GM21576 (cell line): Measurements from ENCODE around the gene PRDM16.

Source experiments
- ATAC-seq: cut with Tn5 transposase; IDR thresholded peaks from one replicate; pipeline ENCODE4 v1.9.1; 2021; ENCODE audit warnings: mild to moderate bottlenecking, moderate library complexity; ENCODE audit not compliant: unreplicated experiment

The PRDM16 gene

DNA sequence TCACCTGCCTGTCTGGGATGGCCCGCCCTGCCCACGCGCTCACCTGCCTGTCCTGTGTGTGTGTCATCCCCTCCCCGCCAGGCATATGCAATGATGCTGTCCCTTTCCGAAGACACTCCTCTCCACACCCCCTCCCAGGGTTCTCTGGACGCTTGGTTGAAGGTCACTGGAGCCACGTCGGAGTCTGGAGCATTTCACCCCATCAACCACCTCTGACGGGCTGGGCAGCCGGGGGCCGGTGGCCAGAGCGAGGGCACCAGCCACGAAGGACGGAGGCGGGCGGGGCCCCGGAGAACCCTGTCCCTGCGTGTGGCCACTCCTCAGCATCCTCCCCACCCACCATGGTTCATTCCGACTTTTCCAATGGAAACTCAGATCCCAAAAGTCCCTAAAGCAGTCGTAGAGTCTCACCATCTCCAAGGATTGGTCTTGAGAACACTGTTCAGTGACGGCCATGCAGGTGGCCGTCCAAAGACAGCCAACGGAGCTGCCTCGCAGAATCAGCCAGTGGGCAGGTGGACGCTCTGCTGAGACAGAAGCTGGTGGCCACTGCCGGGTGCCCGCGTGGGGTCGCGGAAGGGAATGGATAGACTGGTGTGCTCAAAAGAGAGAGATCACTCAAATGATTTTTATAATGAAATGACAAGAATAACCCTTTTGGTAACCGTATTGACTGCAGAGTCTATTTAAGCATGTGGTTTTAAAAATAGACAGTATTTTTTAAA lies 364.8 kb downstream of the PRDM16 start:
- ATAC-seq, result no peak

DNA sequence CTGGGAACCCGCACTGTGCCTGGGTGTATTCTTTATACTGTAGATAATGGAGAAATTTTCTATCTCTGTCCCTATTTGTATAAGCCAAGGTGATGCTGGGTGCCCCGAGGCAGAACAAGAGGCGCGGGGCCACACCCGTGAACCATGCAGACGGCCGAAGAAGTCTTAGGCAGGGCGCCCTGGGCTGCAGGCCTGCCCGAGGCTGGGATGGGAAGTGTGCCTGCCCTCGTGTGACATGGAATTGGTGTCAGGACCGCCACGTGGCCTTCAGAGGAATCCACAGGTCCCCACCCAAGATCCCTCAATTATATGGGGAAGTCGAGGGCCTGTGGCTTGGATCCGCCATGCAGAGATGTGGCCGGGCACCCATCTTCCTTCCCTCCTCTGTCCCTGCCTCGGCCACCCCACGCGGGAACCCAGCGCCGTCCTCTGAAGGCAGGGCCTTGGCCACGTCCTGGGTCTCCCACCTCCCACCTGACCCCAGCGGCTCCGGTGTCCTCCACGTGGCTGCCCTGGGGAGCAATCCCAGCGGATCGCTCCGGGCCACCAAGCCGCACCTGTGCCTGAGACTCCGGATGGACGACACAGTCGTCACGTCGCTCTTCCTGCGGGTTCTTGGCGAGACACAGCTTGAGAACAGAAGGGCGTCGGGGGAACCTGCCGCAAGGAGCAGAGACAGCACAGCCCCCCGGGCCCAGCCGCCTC lies 365.6 kb downstream of the PRDM16 start:
- ATAC-seq, result no peak

DNA sequence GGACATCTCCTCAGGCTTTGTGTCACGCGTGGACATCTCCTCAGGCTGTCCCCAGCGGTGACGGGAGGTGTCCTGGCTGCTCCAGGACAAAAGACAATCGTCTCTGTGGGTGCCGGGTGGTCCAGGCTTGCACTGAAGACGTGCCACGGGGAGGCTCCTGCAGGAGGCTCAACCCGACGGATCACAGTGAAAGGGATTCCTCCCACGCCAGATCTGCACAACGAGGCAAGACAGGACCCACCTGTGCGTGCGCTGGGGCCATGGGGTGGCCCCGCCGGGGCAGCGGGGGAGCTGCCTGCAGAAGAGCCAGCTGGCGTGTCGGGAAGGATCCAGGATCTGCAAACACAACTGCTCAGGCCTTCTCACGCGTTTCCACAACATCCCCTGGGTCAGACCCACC lies 366.7 kb downstream of the PRDM16 start:
- ATAC-seq, result no peak

DNA sequence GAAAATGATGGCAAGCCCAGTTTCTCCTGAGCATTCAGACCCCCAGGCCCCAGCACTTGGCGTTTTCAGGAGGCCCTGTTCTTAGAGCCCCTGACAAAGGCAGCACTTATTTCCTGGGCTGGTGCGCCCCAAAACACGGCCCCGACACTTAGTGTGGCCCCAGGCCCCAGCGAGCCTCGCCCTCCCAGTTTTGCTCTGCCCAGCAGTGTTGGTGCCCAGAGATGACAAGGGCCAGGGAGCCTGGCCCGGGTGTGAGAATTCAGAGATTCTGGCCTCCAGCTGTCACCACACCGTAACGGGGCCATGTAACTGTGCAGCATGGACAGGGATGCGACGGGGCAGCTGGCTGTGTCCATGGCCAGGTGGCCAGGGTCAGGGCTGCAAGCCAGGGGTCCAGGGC lies 367.4 kb downstream of the PRDM16 start:
- no peak for ATAC-seq

DNA sequence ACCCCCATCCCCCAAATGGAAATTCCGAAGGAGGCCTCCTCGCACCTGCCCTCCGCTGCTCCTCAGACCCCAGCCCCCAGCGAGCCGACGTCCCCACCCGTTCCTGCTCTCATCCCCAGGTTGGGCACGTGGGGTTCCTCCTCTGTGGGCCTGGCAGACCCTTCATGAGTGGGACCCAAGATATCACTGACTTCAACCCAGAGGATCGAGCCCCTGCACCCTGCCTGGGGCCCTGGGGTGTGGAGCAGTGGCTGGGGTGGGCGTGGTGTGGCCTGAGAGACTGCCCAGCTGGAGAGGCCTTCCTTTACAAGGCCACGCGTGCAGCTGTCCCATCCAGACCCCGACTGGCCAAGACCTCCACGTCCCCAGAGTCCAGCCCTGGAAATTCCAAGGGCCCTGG lies 367.9 kb downstream of the PRDM16 start:
- ATAC-seq, result no peak

DNA sequence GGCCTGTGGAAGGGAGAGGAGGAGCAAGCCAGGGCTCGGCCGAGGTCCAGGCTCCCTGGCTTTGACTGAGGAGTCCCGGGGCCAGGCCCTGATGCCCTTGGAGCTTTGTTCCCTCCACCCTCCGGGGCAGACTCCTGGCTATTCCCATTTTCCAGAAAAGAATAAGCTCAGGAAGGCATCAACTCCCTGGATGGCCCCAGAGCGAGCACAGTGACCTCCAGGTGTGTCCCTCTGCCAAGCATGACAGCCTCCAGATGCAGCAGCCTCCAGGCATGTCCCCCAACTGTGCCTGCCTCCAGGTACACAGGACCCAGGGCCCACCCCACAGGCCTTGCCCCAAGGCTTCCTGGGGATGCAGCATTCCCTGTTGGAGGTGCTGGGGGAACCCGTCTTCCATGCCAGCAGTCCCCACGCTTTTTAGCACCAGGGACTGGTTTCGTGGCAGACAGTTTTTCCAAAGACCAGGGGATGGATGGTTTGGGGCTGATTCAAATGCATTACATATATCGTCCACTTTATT lies 369.7 kb downstream of the PRDM16 start:
- ATAC-seq, result no peak

DNA sequence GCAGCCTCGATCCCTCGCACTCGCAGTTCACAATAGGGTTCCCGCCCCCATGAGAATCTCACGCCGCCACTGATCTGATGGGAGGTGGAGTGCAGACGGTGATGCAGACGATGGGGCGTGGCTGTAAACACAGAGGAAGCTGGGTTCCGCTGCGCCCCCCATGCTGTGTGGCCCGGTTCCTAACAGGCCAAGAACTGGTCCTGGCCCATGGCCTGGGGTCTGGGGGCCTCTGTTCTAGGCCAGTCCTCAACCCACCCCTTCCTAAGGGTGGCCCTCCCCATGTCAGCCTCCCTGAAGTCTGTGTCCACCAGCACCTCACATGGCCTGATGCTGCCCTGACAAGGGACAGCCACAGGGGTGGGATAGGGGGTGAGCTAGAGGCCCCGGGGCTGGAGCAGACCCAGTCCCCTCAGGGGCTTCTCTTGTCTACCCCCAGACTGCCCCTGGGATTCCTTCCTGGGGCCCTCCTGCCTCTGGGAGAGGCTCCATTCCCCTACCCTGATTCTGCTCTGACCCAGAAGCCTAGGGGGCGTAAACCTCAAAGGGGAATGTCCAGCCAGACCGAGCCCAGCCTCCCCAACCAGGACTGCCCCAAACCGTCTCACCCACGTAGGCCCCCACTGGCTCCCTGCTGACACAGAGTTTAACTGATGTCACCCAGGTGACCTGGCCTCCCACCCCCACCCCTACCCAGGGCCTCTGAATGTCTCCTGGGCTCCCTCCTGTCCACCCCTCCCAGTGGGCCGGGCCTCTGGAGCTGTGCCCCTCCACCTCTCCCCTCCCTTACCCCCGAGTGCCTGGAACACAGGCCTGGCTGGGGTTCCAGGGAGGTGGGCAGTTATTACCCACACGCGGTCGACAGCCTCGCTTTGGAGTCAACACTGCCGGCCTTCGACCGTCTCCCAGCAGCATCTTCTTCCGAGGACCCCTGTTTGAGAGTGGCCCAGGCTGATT lies 370.6 kb downstream of the PRDM16 start:
- ATAC-seq, result no peak

DNA sequence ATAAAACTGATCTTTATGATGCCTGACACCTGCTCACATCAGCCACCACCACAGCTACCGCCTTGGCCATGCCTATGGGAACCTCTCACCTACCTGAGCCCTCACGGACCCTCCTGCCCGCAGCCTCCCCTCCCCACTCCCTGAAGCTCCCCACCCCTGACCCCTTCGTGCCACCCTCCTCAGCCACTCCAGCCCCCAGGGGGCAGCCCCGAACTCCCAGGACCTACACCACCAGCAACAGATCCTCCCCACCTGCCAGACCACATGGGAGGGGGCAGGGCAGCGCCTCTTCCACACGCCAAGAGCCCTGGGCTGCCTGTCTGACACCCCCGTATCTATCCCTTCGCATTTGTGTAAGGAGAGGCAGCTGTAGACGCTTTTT lies 371.3 kb downstream of the PRDM16 start:
- ATAC-seq, result no peak

DNA sequence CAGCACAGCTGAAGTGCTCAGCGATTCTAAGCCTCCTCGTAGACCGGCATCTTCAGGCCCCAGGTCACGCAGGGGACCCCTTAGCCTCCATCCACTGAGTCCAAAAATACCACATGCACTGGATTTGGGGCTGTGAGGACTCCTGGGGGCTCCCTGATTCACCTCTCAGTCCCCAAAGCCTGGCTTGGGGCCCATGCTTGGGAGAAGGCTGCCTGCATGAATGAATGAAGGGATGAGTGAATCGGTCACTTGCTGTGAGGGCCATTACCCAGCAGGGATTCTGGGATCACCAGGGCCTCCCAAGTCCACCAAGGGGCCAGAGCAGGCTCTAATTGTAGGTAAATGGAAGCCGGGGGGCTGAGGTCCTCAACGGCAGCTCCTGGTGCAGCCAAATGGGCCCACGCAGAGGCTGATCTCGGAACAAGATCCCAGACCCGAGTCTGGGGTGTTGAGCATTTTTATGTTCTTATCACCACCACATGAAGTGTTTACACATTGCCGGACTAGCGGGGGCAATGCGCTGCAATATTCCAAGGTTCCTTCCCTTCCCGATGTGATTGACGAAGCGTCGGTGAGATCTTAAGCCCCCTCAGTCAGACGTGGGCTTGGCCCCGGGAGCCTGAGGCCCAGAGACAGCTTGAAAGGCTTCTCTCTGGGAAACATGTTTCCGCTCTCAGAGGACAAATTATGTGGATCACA lies 371.9 kb downstream of the PRDM16 start:
- ATAC-seq, result no peak

DNA sequence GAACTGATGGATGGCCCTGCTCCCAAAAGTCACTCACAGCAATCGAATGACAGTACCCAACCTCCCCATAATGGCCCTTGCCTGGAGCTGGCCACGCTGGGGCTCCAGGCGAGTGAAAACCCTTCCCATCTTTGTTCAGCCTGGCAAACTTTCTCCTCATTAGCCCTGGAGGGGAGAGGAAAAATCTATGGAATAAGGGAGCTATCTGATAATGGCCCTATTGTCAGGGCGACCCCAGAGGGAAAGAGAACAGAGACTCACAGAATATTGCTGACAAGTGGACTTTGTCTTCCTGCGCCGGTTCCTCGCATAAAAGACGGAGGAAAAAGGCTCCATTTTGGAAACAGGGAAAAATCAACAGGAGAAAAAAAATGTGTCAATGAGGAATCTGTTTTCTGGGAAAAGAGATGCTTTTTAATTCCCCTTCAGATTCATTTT lies 372.4 kb downstream of the PRDM16 start:
- ATAC-seq, result no peak

DNA sequence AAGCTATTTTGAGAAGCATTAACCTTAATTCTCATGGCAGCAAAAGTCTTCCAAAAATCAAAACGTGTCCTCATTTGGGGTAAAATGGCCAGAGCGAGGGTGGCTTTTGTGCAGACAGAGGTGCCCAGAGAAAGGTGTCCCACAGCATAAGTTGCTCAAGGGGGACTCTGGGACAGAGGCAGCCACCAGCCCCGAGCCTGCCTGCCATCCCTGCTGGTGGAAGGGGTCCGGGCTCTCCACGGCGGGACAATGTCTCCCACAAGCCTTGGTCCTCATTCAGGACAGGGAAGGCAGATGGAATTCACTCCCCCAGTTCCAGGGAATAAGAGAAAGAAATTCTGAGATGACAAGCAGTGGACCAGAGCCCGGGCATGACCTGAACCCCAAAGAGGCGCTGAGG lies 372.9 kb downstream of the PRDM16 start:
- no peak for ATAC-seq

DNA sequence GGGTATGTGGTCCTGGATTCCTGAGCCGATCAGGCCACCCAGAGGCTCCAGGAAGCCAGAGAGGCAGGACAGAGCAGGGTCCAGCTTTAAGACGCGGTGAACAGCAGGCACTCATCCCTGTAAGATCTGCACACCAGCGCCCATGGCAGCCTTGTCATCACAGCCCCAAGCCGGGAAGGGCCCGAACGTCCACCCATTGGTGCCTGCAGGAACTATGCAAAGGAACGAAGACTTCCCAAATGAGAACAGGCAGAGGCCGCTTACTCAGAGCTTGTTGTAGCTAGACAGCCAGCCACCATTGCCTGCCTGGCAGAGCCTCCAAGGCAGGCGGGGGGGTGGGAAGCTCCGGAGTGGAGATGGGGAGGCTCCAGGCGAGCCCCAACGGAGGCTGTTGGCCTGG lies 373.3 kb downstream of the PRDM16 start:
- no peak for ATAC-seq

DNA sequence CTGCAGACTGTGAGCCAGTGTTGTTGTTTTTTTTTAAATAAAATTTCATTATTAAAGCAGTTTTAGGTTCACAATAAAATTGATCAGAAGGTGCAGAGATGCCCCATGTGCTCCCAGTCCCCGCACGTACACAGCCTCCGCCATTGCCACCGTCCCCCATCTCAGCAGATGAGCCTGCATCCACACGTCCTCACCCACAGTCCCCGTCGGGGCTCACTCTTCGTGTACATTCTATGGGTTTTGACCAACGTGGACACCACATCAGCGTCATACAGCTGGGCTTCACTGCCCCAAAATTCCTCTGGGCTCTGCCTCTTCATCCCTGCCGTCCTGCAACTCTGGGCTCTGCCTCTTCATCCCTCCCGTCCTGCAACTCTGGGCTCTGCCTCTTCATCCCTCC lies 373.9 kb downstream of the PRDM16 start:
- ATAC-seq, result no peak

DNA sequence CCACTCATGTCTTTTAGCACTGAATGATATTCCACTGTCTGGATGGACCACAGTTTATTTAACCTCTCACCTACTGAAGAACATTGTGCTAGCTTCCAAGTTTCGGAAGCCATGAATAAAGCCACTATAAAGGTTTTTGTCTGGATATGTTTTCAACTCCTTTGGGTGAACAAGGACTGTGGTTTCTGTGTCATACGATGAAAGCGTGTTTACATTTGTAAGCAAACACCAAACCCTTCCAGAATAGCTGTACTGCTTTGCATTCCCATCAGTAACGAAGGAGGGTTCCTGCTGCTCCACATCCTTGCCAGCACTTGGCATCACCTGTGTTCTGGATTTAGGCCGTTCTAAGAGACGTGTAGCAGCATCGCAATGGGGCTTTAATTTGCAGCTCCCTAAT lies 374.8 kb downstream of the PRDM16 start:
- no peak for ATAC-seq

DNA sequence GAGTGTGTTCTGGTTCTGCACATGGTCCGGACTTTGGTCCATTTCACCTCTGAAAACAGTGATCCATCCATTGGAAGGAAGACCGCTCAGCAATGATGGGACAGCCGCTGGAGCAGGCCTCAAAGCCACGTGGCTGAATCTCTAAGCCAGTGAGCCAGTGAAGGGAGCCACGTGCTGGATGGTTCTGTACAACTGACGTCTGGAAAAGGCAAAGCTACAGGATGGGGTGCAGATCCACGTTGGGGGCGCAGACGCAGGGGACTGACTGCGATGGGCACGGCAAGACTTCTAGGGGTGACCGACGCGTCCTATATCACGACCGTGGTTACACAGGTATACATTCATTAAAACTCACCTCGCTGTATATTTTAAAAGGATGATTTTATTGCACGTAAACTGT lies 375.3 kb downstream of the PRDM16 start:
- no peak for ATAC-seq

DNA sequence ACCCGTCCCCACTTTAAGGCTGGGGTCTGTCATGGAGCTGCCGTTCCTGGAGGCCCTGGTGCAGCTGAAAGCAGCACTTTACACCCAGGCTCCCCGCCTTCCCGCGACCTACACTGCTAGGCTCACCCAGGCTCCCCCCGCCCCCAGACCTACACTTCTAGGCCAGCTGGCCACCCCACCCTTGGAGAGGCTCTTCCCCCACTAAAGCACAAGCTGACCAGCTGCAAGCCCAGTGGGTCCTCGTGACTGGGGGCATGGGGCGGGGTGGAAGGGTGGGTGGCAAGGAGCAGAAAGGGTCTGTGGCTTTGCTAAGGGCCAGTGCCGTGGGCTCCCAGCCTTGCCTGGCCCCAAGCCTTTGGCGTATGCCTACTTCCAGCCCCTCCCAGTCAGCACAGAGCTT lies 375.7 kb downstream of the PRDM16 start:
- no peak for ATAC-seq

DNA sequence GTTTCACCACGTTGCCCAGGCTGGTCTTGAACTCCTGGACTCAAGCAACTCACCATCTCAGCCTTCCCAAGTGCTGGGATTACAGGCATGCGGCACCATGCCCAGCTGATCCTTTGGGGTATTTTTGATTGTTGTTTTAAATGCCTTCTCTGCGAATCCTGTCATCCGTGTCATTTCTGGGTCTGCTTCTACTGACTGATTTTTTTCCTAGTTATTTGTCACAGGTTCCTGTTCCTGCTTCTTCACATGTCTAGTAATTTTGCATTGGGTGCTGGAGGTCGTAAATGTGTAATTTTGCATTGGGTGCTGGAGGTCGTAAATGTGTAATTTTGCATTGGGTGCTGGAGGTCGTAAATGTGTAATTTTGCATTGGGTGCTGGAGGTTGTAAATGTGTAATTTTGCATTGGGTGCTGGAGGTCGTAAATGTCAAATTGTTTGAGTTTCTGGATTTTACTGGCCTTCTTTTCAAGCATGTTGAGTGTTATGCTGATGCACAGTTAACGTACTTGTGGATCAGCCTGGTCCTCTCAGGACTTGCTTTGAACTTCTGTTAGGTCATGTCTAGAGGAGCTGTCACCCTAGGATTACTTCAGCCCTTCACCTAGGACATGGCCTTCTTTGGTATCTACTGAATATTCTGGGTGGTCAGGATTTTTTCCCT lies 381.3 kb downstream of the PRDM16 start:
- no peak for ATAC-seq

DNA sequence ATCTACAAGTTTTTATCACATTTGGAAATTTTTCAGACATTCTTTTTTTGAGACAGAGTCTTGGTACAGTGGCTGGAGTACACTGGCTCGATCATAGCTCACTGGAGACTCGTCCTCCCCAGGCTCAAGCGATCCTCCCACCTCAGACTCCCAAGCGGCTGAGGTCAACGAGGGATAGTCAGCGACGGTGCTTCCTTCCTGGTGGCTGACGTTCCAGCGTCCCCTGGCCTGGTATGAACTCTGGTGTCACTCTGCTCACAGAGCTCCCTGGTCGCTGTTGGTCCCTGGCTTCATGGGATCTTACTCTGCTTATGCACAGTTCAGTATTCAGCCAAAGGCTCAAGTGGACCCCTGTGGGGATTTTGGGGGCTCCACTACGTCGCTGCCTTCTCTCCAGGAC lies 382.0 kb downstream of the PRDM16 start:
- ATAC-seq, result no peak

DNA sequence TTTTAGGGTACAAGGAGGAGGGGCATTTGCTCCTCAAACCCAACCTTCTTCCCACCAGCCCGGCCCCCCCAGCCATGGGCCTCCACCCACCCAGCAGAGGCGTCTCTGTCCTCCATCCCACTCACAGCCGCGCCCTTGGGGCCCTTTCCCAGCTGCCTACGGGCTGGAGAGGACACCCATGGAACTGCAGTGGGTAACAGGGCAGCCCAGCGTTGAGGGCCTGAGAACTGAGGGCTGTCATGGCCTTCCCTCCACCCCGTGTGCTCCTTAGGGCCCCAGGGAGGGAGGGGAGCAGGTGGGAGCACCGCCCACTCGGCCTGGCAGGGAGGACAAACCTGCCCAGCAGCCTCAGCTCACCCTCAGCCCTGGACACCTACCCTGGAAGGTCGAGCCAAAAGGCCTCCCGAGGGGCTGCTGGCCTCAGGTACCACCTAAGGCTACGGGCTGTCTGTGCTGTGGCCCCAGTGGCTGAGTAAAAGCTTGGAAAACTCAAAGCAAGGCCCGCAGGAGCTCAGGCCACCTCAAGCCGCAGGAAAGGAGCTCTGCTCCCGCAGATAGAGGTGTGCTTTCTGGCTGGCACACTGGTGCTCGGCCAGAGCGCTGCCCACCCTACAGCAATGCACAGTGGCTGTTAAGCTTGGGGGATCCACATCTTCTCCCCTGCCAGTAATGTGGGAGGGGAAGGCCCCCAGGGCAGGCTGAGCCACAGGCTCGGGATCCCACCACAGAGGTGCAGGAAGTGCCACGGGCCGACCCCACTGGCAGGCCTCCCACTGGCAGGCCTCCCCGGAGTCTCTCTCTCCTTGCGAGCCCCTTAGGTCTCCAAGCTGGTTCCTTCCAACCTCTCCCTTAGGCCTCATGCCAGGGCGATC lies 383.2 kb downstream of the PRDM16 start:
- ATAC-seq, result no peak
